A549 (cell line): ENCODE results near the gene FGFR2. TPM values are rescaled to one million over a fixed set of nuclear protein-coding genes. Genes with fewer than 3 reads are reported as not detected.

Source experiments
- ATAC-seq, 2 experiments: fragments of 200-7000 bp in 1 of 2; fragments of >200 bp in 1 of 2; cut with Nextera tagmentation in 1 of 2; cut with Tn5 transposase in 1 of 2; 3 replicates each; pipeline versions ENCODE4 v1.8.0 to v1.9.1; 2018 to 2020; ENCODE audit warnings: mild to moderate bottlenecking in 1 of 2, moderate library complexity in 1 of 2
- CTCF ChIA-PET: fragments of 300-600 bp; sonication (Branson Sonifier 250); formaldehyde crosslinking; extraction: SDS; loops from one replicate; lab custom pipeline; 2021; ENCODE audit warnings: antibody characterized with exemption, inconsistent platforms; lab: Yijun Ruan, JAX
- POLR2A ChIA-PET: fragments of 350-600 bp; formaldehyde crosslinking; extraction: SDS; loops from one replicate; lab custom pipeline; 2021; ENCODE audit warnings: antibody characterized with exemption, inconsistent platforms; lab: Yijun Ruan, JAX
- DNase-seq, 2 experiments: peaks; one replicate each; pipeline versions ENCODE4 v3.0.0 to v3.0.0-alpha.2; 2011 to 2016; ENCODE audit warnings: low read depth in 1 of 2, low spot score in 1 of 2
- FAIRE-seq: peaks from 2 replicates; lab custom pipeline; 2011; peaks lifted over from hg19 to GRCh38; lab: Jason Lieb, UNC
- H3K27ac ChIP-seq, 2 experiments: fragments of >200 bp; sonication (Bioruptor Twin); formaldehyde crosslinking; 3 replicates each; pipeline ENCODE4 v1.5.1; 2016 to 2017
- H3K4me1 ChIP-seq: fragments of >200 bp; sonication (Bioruptor Twin); formaldehyde crosslinking; 3 replicates; pipeline ENCODE4 v1.6.1; 2016
- H3K4me2 ChIP-seq: fragments of >200 bp; sonication (Bioruptor Twin); formaldehyde crosslinking; 3 replicates; pipeline ENCODE4 v1.6.1; 2016
- H3K4me3 ChIP-seq: fragments of >200 bp; sonication (Bioruptor Twin); formaldehyde crosslinking; 3 replicates; pipeline ENCODE4 v1.5.1; 2016
- H3K9me3 ChIP-seq: fragments of >200 bp; sonication (Bioruptor Twin); formaldehyde crosslinking; 3 replicates; pipeline ENCODE4 v1.6.1; 2016
- ATOH8 ChIP-seq: fragments of 250-450 bp; sonication (Bioruptor Pico); IDR thresholded peaks from 2 replicates; pipeline ENCODE4 v1.5.0; 2020; ENCODE audit warnings: low read depth, mild to moderate bottlenecking, moderate library complexity
- BHLHE40 ChIP-seq: IDR thresholded peaks from 2 replicates; pipeline ENCODE4 v1.6.1; 2012; ENCODE audit warnings: low read depth, low read length, inconsistent platforms
- CBX8 ChIP-seq: fragments of 200-600 bp; sonication (generic); IDR thresholded peaks from 2 replicates; pipeline ENCODE4 v1.6.1; 2016
- CEBPB ChIP-seq, 2 experiments: fragments of >200 bp in 1 of 2; sonication (Bioruptor Twin) in 1 of 2; formaldehyde crosslinking in 1 of 2; IDR thresholded peaks; 2 replicates each; pipeline ENCODE4 v1.6.1; 2012 to 2016
- E2F6 ChIP-seq: IDR thresholded peaks from 2 replicates; pipeline ENCODE4 v1.6.1; 2012; ENCODE audit warnings: low read depth, borderline replicate concordance
- EHF ChIP-seq: fragments of 250-450 bp; sonication (Bioruptor Pico); IDR thresholded peaks from 2 replicates; pipeline ENCODE4 v1.5.0; 2020; ENCODE audit warnings: mild to moderate bottlenecking
- EHMT2 ChIP-seq: fragments of 200-600 bp; sonication (generic); IDR thresholded peaks from 2 replicates; pipeline ENCODE4 v1.6.1; 2016; ENCODE audit warnings: antibody characterized with exemption, low read depth, mild to moderate bottlenecking, moderate library complexity
- ELK1 ChIP-seq: fragments of 150-350 bp; IDR thresholded peaks from 2 replicates; pipeline ENCODE4 v1.6.1; 2014; ENCODE audit warnings: low read depth, mild to moderate bottlenecking, low read length
- EP300 ChIP-seq, 2 experiments: fragments of >200 bp; sonication (Bioruptor Twin); formaldehyde crosslinking; IDR thresholded peaks; 2 replicates in 1 of 2; 3 replicates in 1 of 2; pipeline ENCODE4 v1.6.1; 2016 to 2017
- FOSL2 ChIP-seq, 2 experiments: fragments of 450-650 bp in 1 of 2; fragments of >200 bp in 1 of 2; sonication (Bioruptor Twin) in 1 of 2; formaldehyde crosslinking; IDR thresholded peaks; 2 replicates each; pipeline versions ENCODE4 v1.5.0 to v1.6.1; 2016 to 2020; ENCODE audit warnings: mild to moderate bottlenecking in 1 of 2, moderate library complexity in 1 of 2
- GATA3 ChIP-seq: IDR thresholded peaks from 2 replicates; pipeline ENCODE4 v1.6.1; 2012; ENCODE audit warnings: borderline replicate concordance
- HDAC2 ChIP-seq: fragments of 200-600 bp; sonication (generic); IDR thresholded peaks from 2 replicates; pipeline ENCODE4 v1.6.1; 2016
- HEYL ChIP-seq: fragments of 250-450 bp; sonication (Bioruptor Pico); IDR thresholded peaks from 2 replicates; pipeline ENCODE4 v1.8.0; 2021; ENCODE audit warnings: mild to moderate bottlenecking, moderate library complexity
- JUN ChIP-seq, 2 experiments: fragments of >200 bp; sonication (Bioruptor Twin); formaldehyde crosslinking; IDR thresholded peaks; 2 replicates in 1 of 2; 3 replicates in 1 of 2; pipeline ENCODE4 v1.6.1; 2016 to 2017
- KDM1A ChIP-seq: fragments of 200-600 bp; sonication (generic); IDR thresholded peaks from 2 replicates; pipeline ENCODE4 v1.6.1; 2016; ENCODE audit warnings: low read depth, mild to moderate bottlenecking
- MYC ChIP-seq: IDR thresholded peaks from 2 replicates; pipeline ENCODE4 v1.6.1; 2012; ENCODE audit warnings: mild to moderate bottlenecking, inconsistent platforms, low read length, improper control_type of control experiment, borderline replicate concordance
- NPAS2 ChIP-seq: fragments of 250-450 bp; sonication (Bioruptor Pico); IDR thresholded peaks from 2 replicates; pipeline ENCODE4 v1.8.0; 2022; ENCODE audit warnings: mild to moderate bottlenecking, moderate library complexity, borderline replicate concordance
- POLR2AphosphoS2 ChIP-seq: conservative IDR thresholded peaks from 2 replicates; pipeline ENCODE4 v1.6.1; 2012; ENCODE audit warnings: low read length, improper control_type of control experiment, inconsistent platforms
- RAD21 ChIP-seq, 2 experiments: fragments of >200 bp in 1 of 2; sonication (Bioruptor Twin) in 1 of 2; formaldehyde crosslinking in 1 of 2; IDR thresholded peaks in 1 of 2; conservative IDR thresholded peaks in 1 of 2; 2 replicates in 1 of 2; 3 replicates in 1 of 2; pipeline ENCODE4 v1.6.1; 2012 to 2018; ENCODE audit warnings: inconsistent platforms in 1 of 2
- RFX5 ChIP-seq: fragments of 450-650 bp; IDR thresholded peaks from 2 replicates; pipeline ENCODE4 v1.7.1; 2014; ENCODE audit warnings: antibody characterized with exemption, mild to moderate bottlenecking, moderate library complexity
- SMC3 ChIP-seq: fragments of >200 bp; sonication (Bioruptor Twin); formaldehyde crosslinking; IDR thresholded peaks from 3 replicates; pipeline ENCODE4 v1.6.1; 2018; ENCODE audit warnings: inconsistent platforms
- TP53 ChIP-seq: fragments of 250-450 bp; sonication (Bioruptor Pico); IDR thresholded peaks from 2 replicates; pipeline ENCODE4 v1.5.0; 2021; ENCODE audit warnings: mild to moderate bottlenecking, moderate library complexity
- ZC3H11A ChIP-seq: fragments of 450-650 bp; IDR thresholded peaks from 2 replicates; pipeline ENCODE4 v1.6.1; 2014; ENCODE audit warnings: antibody characterized with exemption, mild to moderate bottlenecking
- ZFP36 ChIP-seq: fragments of 450-650 bp; IDR thresholded peaks from 2 replicates; pipeline ENCODE4 v1.6.1; 2014; ENCODE audit warnings: borderline replicate concordance; ENCODE audit not compliant: partially characterized antibody
- ZNF302 ChIP-seq: fragments of 250-450 bp; sonication (Bioruptor Pico); IDR thresholded peaks from 2 replicates; pipeline ENCODE4 v1.9.0; 2021; ENCODE audit warnings: inconsistent platforms, mild to moderate bottlenecking, moderate library complexity
- WGBS: methylation state at CpG from one replicate; pipeline ENCODE4 v1.1.6; 2017; ENCODE audit errors: missing lambda C conversion rate; 5-methylcytosine and 5-hydroxymethylcytosine counted together
- polyA plus RNA-seq, 4 experiments: library from polyadenylated mRNA; depleted of rRNA in 3 of 4; stranded (reverse); fragments of >200 nt; fragmentation: RNase III in 1 of 4; extraction: RNeasy Plus Mini Kit Qiagen cat#74134 plus additional on column Dnase treatment in 1 of 4; gene quantifications; 2 replicates in 3 of 4; 3 replicates in 1 of 4; pipeline ENCODE4 v1.2.3, GENCODE V29; 2011 to 2017
- TF ChIP-seq, protein P1 (sequence below): fragments of 450-650 bp; IDR thresholded peaks from 2 replicates; pipeline ENCODE4 v1.6.1; 2014; ENCODE audit warnings: antibody characterized with exemption
- TF ChIP-seq, protein P2 (sequence below): fragments of 250-450 bp; sonication (Bioruptor Pico); IDR thresholded peaks from 2 replicates; pipeline ENCODE4 v1.5.0; 2021; ENCODE audit warnings: mild to moderate bottlenecking, moderate library complexity, borderline replicate concordance

FGFR2 gene
- polyA plus RNA-seq, 2 of the 4 experiments (the other 2 are of a cell fraction) = 0.16 to 0.22 TPM

DNA sequence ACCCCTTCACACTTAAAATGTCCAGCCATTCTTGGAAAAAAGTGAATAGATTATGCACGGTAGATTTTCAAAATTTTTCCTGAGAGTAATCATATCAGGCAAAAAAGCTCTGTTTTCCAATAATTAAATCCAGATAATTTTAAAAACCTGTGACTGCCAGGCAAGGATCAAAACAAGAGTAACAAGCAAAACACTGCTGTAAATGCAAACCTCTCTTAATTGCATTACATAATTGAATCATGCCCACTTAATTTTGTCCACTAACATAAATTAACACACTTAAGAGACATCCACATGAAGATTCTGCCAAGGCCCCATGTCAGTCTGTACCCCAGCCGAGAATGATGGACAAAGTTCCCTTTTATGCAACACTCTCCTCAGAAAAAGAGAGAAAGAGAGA lies 135.3 kb downstream of the FGFR2 start:
- TF ChIP-seq ZNF302 (CRISPR knock-in tag) (no peak), FOSL2 (IDR thresholded peaks at IDR 0.05) (no peak), FOSL2 (CRISPR knock-in tag; IDR thresholded peaks at IDR 0.05) (no peak), EHMT2 (no peak), MYC (no peak), TP53 (CRISPR knock-in tag) (no peak), EHF (CRISPR knock-in tag) (no peak), RFX5 (no peak), HDAC2 (no peak), POLR2AphosphoS2 (no peak), BHLHE40 (no peak), EP300 (IDR thresholded peaks at IDR 0.05) (no peak), GATA3 (no peak), NPAS2 (no peak), HEYL (CRISPR knock-in tag) (no peak), E2F6 (no peak), KDM1A (no peak)
- TF ChIP-seq, protein P1, sequence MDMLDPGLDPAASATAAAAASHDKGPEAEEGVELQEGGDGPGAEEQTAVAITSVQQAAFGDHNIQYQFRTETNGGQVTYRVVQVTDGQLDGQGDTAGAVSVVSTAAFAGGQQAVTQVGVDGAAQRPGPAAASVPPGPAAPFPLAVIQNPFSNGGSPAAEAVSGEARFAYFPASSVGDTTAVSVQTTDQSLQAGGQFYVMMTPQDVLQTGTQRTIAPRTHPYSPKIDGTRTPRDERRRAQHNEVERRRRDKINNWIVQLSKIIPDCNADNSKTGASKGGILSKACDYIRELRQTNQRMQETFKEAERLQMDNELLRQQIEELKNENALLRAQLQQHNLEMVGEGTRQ = no peak
- TF ChIP-seq, protein P2, sequence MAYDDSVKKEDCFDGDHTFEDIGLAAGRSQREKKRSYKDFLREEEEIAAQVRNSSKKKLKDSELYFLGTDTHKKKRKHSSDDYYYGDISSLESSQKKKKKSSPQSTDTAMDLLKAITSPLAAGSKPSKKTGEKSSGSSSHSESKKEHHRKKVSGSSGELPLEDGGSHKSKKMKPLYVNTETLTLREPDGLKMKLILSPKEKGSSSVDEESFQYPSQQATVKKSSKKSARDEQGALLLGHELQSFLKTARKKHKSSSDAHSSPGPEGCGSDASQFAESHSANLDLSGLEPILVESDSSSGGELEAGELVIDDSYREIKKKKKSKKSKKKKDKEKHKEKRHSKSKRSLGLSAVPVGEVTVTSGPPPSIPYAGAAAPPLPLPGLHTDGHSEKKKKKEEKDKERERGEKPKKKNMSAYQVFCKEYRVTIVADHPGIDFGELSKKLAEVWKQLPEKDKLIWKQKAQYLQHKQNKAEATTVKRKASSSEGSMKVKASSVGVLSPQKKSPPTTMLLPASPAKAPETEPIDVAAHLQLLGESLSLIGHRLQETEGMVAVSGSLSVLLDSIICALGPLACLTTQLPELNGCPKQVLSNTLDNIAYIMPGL (CRISPR knock-in tag) = no peak
- no peak for DNase-seq
- Histone ChIP-seq H3K4me1 (no peaks in the 10 kb centered on the region), H3K9me3 (no peaks in the 10 kb centered on the region), H3K4me3 (no peak overlapping the region), H3K4me2 (no peak overlapping the region), H3K27ac (no peak overlapping the region)
- 7% methylated on average over 2 of the region's 2 CpGs for WGBS
- ATAC-seq = no peak
- ChIA-PET POLR2A (no interaction called here), CTCF (no interaction called here)
- FAIRE-seq = no peak

- TF ChIP-seq JUN (IDR thresholded peaks at IDR 0.05) (no peak), ZC3H11A (no peak), ATOH8 (no peak), E2F6 (no peak), CBX8 (no peak), RAD21 (conservative IDR thresholded peaks at IDR 0.05 in 1 of 2, IDR thresholded peaks at IDR 0.05 in 1 of 2) (no peak), POLR2AphosphoS2 (no peak), ZFP36 (no peak), ELK1 (no peak), CEBPB (IDR thresholded peaks at IDR 0.05) (no peak), SMC3 (no peak)
- Histone ChIP-seq H3K4me3 (no peak overlapping the region), H3K9me3 (no peaks in the 10 kb centered on the region), H3K4me1 (no peaks in the 10 kb centered on the region), H3K4me2 (no peak overlapping the region), H3K27ac (no peak overlapping the region)
- 51% methylated on average over 7 of the region's 7 CpGs for WGBS
- DNase-seq (no peak), FAIRE-seq (no peak), ATAC-seq (no peak)
- ChIA-PET CTCF (no interaction called here), POLR2A (no interaction called here)
Observed at GRCh38 chr10:121462281-121462680, 136.0 kb downstream of the FGFR2 start.
